Hematopoietic multipotent progenitor cell treated with erythropoietin and hydrocortisone succinate and interleukin-3 and kit ligand, for 4 days (in vitro differentiated cells): ENCODE data around the gene CDC20B.

Experiments used
- DNase-seq: peaks from one replicate; pipeline ENCODE4 v3.0.0-alpha.2; 2015

The CDC20B gene, protein sequence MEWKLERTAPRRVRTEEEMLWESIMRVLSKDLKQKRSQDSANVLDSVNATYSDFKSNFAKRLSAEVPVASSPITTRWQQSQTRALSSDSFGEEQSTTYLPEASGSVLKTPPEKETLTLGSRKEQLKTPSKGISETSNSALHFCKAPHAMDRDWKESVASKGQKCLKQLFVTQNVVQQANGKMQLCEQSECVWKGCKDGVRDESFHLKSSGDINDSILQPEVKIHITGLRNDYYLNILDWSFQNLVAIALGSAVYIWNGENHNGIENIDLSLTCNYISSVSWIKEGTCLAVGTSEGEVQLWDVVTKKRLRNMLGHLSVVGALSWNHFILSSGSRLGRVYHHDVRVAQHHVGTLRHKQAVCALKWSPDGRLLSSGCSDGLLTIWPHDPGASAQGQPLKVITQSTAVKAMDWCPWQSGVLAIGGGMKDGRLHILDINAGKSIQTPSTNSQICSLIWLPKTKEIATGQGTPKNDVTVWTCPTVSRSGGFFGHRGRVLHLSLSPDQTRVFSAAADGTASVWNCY

DNA sequence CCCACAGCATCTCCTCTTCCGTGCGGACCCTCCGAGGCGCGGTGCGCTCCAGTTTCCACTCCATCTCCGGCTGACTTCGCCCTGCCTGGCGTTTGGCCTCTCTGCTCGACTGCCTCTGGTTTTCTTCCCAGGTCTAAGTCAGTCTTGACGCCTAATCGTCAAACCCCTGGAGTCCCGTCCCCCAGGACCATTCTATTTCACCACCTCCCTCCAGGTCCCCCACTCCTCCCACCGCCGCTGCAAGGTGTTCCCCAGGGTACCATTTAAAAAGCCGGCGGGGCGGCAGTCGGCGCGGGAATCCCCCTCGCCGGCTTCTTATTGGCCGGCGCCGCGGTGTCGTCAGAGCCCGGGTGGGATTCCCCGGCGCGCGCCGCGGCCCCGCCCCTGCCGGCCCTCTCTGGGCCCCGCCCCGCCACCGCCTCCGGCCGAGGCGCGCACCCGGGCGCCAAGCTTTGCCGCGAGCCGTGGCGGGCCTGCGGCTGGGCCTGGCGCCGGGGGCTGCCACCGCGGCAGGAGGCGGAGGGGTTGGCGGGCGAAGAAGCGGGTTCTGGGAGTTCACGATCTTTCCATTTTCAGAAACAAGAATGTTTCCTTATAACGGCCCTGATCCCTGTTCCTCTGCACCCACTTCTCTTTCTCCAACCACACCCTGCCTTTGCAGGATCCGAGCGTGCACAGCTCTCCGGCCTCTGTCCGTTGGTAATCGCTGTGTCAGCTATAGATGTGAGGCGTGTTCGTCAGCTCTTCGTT, at the start of gene CDC20B:
TSS of gene CDC20B (minus strand) at position 241 of the 750 bp plus-strand sequence. CDS start at position 64, 177 bp downstream.
- DNase-seq, result peak; percentile 79

DNA sequence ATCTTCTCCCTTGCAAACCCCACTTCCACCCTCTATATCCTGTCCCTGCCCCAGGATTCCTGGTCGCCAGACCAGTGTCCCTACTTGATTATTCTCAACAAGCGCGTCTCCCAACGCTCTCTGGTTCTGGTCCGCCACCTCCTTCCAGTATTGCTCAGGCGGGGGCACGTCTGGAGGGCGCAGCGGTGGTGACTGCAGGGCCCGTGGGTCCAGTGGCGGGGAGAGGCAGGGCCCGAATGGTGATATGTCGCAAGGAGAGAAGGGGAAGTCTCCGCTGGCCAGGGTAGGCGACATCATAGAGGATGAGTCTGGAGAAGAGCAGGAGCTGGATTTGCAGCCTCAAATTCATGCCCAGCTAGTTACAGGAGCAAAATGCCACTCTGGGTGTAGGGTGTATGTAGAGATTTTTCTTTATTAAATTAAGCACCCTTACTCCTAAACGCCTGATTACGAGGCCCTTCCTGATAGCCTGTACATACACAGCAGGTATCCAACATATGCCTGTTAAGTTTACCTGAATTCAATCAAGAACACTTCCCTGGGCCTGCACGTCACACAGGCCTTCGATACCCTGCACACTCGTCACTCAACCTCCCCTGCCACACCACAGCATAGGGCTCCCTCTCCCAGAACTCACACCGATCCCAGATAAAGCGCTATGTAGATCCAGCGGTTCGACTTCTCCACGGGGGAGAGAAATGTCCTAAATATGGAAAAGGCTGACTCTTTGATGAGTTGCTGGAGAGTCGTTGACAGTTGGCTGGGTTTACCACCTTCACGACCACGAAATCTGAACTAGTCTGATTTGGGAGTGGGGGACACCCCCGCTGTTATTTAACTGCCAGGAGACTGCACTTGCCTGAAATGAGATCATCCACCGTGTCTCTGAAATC, 49.4 kb upstream of the CDC20B start:
- DNase-seq, result no peak

DNA sequence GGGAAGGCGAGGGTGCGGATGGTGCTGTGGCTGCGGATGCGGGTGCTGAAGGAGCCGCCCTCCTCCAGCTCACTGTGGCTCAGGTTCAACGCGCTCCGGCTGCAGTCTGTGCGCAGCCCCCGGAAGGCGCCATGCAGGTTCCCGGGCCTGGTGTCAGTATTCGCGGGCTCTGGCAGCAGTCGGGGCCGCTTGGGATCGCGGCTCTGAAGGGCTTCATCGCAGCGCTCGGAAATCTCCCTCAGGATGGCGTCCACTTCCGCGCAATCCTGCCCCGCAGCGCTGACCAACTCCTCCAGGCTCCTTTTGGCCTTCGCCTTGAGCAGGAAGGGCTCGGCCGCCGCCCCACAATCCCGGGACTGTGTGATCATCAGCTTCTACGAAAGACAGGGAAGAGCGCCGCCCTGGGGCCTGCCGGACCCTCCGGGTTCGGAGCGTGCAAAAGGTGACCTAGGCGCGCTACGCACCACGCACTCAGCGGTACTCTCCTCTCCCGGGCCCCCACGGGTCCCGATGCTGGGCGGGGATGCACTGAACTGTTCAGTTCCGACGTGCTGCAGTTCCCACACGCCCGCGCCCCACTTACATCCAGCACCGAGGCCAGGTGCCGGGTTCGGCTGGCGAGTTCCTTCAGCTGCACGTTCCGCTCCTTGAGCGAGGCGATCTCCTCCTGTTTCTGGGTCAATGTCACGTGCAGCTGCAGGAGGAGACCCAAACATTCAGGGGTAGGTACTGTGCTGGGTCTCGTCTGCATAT, 47.6 kb upstream of the CDC20B start:
- no peak for DNase-seq

DNA sequence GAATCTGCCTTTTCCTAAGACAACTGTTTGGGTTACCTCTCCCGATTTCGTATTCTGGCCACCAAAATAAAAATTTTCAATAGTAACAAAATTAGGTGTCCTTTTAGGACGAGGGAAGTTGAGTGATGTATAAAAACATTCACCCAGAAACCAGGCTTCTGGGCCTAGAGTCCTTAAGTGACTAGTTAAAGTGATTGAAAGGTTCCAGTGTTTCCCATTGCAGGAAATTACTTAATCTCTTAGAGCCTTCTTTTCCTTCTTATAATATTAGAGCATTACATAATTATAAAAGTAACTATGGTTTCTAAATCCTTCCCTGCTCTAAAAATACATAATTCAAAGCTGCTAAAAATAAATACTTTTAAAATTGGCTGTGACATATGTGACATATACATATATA, 46.8 kb upstream of the CDC20B start:
- no peak for DNase-seq

DNA sequence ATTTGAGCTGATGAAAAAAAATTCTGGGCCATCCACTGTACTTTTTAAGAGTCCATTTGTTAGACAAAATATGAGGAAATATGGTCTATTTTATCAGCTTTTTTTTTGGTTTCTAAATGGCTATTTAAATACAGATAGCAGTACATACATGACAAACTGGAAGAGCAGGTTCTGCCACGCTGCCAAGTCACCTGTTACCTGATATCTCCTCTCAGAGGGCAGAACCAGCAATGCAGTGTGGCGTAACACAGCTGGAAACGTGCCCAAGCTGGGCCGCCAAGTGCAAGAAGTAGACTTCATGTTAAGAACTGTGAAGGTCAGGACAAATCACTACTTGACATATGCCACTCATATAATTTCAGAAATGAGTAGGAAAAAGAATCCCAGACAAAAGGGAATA, 46.0 kb upstream of the CDC20B start:
- no peak for DNase-seq

DNA sequence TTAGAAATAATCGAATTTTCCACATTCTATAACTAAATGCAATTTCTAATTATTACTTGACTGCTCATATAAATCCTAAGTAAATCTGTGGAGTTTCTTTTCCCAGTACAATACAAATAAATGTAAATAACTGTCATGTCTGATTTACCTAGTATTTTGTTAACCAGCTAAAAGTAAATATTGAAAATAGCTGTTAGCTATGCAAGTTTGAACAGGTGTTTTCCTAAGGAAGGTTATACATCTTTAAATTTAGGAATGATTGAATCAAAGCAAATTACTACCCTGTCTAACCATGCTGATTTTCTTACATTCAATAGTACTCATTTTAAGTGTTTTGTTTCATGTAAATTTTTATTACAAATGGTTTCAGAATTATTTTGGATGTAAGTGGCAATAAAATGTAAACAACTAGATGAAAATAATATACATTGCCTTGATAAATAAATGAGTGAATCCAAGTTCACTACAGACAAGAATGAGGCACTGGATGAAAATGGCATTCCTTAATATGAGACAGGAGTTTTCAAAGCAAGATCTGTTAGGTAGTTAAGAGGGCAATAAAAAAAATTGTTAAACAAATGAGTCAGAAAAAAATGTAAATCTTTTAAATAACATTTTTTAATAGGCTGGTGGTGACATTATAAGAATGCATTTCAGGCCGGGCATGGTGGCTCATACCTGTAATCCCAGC, 38.4 kb upstream of the CDC20B start:
- no peak for DNase-seq

DNA sequence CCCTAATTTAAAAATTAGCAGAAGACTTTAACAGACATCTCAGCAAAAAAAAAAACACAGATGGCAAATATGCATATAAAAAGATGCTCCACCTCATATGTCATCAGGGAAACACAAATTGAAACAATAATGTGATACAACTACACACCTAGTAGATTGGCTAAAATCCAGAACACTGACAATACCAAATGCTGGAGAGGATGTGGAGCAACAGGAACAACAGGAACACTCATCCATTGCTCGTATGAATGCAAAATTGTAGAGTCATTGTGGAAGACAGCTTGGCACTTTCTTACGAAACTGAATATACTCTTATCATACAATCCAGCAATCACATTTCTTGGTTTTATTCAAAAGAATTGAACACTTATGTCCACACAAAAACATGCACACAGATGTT, 32.0 kb upstream of the CDC20B start:
- no peak for DNase-seq

DNA sequence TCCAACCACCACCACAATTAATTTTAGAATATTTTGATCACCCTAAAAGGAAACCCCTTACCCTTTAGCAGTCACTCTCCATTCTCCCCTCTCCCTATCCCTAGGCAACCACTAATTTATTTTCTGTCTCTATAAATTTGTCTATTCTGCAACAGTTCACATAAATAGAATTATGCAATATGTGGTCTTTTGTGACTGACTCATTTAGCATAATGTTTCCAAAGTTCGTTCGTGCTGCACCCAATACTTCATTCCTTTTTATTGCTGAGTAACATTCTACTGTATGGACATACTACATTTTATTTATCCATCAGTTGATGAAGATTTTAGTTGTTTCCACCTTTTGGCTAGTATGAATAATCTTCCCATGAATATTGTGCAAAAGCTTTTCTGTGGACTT, 18.2 kb upstream of the CDC20B start:
- DNase-seq, result no peak

DNA sequence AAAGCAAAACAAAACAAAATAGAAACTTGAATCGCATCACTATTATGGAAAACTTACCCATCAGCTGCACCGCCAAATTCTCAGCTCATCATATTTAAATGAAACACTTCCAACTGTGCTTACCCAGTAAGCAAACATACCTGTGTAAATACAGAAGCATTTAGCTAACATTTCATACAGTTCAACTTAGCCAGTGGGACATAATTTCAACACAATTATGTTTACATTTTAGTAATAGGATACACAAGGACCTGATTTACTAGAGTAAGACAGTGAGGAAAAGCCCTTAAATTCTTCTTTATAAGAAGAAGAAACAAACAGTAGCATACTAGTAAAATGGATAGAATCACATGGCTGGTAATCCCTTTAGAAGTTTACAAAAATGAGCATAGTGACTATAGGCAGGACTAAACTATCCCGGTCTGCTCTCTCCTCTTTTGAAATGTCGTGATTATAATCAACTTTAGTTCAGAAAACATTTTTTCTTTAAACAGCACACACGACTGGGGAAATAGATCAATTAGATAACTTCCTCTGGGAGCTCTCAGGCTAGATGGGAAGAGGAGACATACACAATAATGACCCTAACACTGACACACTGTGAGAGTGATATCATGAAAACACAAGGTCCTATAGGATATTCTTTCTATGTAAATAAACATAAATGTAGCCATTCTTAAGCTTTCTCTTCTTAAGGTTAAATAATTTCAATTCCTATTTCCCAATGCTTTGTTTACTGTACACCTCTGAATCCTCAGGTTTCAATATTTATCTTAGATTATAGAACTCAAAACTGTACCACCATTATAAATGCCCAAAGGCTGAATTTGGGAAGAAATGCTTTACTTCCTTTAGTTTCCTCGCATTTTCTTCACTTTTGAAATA, 15.9 kb upstream of the CDC20B start:
- DNase-seq, result no peak

DNA sequence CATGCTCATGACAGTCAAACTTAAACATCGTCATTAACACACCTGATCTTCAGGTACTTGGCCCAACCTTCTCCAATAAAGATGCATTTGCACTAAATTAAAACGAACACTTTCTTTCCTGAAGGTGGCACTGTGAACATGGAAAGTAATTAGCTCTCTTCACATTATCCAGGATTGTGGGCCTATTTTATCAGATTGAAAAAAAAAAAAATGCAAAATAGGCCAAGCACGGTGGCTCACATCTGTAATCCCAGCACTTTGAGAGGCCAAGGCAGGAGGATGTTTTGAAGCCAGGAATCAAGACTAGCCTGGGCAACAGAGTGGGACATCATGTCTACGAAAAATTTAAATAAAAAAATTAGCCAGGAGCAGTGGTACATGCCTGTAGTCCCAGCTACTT, 14.4 kb upstream of the CDC20B start:
- DNase-seq, result peak; percentile 48

DNA sequence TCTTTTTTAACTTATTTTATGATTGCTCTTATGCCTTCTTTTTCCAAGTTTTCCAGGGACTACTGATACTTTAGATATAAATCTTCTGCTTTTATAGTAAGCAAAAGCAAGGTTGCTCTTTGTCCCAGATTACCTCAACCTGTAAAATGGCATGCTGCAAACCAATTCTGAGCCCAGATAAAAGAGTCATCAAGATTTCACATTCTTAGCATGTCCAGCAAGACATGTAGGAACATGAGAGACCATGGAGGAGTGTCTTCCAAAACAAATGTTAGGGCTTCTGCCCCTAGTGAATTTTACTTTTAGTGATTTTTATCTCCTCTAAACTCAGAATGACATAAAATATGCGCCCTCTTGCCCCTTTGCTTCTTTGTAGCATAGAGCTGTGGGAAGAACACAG, 7.0 kb upstream of the CDC20B start:
- DNase-seq, result no peak

DNA sequence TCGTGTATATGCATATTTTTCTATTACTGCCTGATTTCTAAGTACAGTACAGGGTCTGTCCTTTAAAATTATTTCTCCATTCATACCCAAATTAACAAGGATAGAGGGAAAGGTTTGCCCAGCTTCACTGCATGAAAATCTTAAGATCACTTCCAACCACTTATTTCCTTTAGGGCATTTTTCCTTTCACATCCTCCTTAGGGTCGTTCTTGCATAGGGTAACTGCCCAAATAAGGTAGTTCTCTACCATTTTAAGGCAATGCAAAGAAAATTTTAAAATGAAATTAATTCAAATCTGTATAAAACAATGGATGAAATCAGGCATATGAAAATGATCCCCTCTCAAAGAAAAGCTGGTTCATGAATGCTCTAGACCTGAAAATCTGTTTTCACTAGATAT, 4.1 kb upstream of the CDC20B start:
- DNase-seq, result no peak

DNA sequence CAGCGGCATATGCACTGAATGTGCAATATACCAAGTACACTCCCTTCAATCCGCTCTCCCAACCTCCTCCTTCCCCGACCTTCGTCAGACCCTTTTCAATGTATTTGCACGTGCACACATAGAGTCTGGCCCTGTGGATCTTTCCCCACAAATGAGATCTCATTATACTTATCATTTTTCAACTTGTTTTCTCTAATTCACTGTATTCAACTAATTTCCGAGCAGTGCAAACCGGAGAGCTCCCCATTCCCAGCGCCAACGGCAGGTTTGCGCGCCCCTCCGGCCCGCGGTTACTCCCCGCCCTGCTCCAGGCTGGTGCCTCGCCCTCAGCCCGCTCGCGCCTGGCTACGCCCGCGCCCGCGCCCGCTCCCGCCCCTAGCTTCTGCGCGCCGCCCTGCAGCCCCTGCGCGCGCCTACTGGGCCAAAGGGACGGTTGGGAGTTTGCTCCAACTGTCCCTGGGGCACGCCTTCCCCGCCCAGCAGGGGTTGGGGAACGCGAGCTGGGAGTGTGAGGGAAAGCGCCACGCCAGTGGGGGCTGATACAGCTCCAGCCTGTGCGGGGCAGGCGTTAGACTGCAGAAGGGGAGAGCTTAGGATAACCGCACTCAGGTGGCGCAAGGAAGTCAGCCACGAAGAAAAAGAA, 3.3 kb upstream of the CDC20B start:
- DNase-seq, result peak; percentile 71

DNA sequence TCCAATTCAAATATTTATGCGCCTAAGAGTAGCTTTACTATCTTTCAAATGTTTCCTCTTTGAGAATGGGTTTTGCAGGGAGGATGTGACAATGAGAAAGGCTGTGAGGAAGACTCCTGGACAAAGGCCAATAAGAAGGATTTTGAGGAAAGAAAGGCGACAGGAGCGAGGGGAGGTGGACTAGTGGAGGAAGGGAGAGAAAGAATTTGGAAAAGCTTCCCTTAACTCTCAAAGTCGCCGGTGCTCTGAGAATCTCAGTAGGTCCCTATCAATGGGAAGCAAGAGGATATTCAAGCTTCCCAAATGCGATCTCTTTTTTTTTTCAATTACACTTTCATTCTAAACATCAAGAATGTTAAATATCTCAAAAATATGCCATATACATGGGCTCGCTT, 2.8 kb upstream of the CDC20B start:
- no peak for DNase-seq

DNA sequence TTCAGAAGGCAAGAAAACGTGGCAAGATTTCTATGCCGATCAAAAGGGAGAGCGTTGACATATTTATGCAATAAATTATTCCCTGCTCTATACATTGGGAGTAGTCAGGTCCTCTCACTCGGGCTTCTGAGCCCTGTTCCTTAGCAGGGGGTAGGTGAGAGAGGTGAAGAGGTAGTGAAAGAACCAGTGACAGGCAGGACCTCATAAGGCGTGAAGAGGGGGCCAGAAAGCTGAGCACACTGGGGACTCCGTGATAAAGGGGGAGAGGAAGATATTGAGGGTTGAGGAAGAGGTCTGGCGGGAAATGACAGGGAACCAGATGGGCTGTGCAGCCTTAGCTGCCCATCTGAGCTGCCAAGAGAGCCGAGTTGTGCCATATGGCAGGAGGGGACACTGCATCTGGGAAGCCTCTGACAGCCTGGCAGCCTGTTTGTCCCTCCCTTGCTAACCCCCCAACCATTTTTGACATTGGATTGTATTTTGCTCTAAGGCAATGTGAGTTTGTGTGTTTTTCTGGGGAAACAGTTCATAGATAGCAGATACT, 782 bp upstream of the CDC20B start:
- peak; percentile 23 for DNase-seq

DNA sequence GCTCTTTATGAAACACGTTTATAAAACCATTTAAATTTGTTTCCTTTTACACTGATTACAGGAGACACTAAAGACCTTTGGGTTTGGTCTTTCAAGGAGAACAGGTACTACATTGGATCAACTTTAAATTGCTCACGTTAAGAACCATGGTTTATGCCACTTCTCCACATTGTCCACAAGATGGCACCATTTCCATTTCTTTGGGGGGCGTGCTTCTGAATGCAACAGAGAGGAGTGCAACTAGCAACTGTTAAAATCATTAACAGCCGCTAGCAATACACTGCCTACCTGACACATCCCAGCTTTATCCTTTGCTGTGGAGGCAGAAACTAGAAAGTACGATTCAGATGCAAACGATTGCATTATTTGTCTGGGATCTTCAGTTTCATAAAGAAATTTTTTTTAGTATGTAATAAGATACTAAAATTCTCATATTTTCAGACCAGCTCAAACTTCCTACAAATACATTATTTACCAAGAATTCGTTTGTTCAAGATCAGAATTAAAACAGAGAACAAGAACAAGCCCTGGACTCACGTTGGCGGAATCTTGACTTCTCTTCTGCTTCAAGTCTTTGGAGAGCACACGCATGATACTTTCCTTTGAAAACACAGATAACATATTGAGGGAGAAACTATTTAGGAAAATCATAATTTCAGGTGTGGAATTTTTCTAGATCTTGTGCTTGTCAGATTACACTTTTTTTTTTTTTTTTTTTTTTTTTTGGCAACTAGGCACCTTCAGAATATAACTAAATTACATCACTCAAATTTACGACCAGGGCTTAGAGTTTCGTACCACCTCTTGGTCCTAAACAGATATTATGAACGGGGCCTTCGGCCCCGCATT, 702 bp downstream of the CDC20B start:
- DNase-seq, result peak; percentile 92

DNA sequence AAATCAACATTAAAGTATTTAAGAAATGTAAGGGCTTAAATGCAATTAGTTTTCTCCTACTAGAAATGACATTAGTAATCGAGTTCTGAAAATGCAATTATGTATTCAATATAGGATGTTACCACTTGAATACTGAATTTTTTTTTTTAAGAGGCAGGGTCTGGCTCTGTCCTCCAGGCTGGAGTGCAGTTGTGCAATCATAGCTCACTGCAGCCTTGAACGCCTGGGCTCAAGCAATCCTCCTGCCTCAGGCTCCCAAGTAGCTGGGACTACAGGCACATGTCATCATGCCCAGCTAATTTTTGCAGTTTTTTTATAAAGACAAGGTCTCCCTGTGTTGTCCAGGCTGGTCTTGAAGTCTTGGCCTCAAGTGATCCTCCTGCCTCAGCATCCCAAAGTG, 1.5 kb downstream of the CDC20B start:
- no peak for DNase-seq

DNA sequence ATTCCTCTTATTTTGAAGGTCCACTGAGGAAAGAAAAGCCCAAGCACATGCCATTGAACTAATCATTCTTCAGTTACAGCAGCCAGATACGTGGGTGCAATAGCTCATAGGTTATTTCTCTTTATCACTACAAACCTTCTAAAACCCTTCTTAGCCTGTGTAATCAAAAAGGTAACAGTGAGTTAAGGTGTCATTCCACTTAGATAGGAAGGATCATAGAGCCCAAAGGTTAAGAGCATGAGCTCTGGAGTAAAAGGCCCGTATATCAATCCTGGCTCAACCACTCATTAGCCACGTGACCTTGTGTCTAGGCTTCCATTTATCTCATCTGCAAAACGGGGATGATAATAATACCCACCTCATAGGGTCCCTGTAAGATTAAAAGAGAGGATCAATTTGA, 10.3 kb downstream of the CDC20B start:
- no peak for DNase-seq
